Endodermal cell (in vitro differentiated cells): ENCODE data around the gene SLC6A12. TPM values are rescaled to one million over a fixed set of nuclear protein-coding genes. Genes with fewer than 3 reads are reported as not detected.

Experiments used
- DNase-seq: peaks from one replicate; pipeline ENCODE4 v3.0.0-alpha.2; 2017
- H3K27ac ChIP-seq: 2 replicates; pipeline ENCODE4 v1.5.1; 2013; ENCODE audit warnings: mild to moderate bottlenecking, low read depth, low read length, moderate library complexity
- H3K27me3 ChIP-seq: 2 replicates; pipeline ENCODE4 v1.6.1; 2013; ENCODE audit warnings: mild to moderate bottlenecking, low read length, moderate library complexity; ENCODE audit not compliant: insufficient read depth, control insufficient read depth, poor library complexity, severe bottlenecking
- H3K36me3 ChIP-seq: 2 replicates; pipeline ENCODE4 v1.7.0; 2013; ENCODE audit warnings: mild to moderate bottlenecking, low read length, moderate library complexity; ENCODE audit not compliant: control insufficient read depth, insufficient read depth
- H3K4me1 ChIP-seq: one replicate; pipeline ENCODE4 v1.7.0; 2013; ENCODE audit warnings: low read length; ENCODE audit not compliant: control insufficient read depth, insufficient read depth
- H3K4me3 ChIP-seq: 2 replicates; pipeline ENCODE4 v1.5.1; 2013; ENCODE audit warnings: mild to moderate bottlenecking, low read length, moderate library complexity
- H3K9ac ChIP-seq: 2 replicates; pipeline ENCODE4 v1.6.1; 2013; ENCODE audit warnings: mild to moderate bottlenecking, low read length, moderate library complexity; ENCODE audit not compliant: poor library complexity, severe bottlenecking; ENCODE audit errors: extremely low read depth
- H3K9me3 ChIP-seq: 2 replicates; pipeline ENCODE4 v1.6.1; 2013; ENCODE audit warnings: mild to moderate bottlenecking, low read length, moderate library complexity; ENCODE audit not compliant: control insufficient read depth
- H3K27ac Mint-ChIP-seq: 2 replicates; pipeline ENCODE4 v1.8.0; 2020; ENCODE audit warnings: mixed read lengths
- H3K27me3 Mint-ChIP-seq: 2 replicates; pipeline ENCODE4 v1.8.0; 2021; ENCODE audit warnings: mild to moderate bottlenecking, mixed read lengths; ENCODE audit not compliant: insufficient read depth
- H3K36me3 Mint-ChIP-seq: 2 replicates; pipeline ENCODE4 v1.8.0; 2020; ENCODE audit warnings: low read depth, mixed read lengths
- H3K4me1 Mint-ChIP-seq: 2 replicates; pipeline ENCODE4 v1.8.0; 2020; ENCODE audit warnings: mixed read lengths
- H3K4me3 Mint-ChIP-seq: 2 replicates; pipeline ENCODE4 v1.8.0; 2020; ENCODE audit warnings: mild to moderate bottlenecking, moderate library complexity, mixed read lengths
- H3K9me3 Mint-ChIP-seq: 2 replicates; pipeline ENCODE4 v1.8.0; 2020; ENCODE audit warnings: mild to moderate bottlenecking, mixed read lengths
- CTCF ChIP-seq: fragments of 200-600 bp; sonication (generic); conservative IDR thresholded peaks from 2 replicates; pipeline ENCODE4 v1.5.0; 2021; ENCODE audit warnings: antibody characterized with exemption, mild to moderate bottlenecking
- whole genome bisulfite sequencing, 2 experiments: methylation state at CpG; one replicate each; pipeline versions ENCODE4 v1.1.5 to v1.1.7; 2013; ENCODE audit warnings: missing lambda C conversion rate in 2 of 2, mixed read lengths in 1 of 2; ENCODE audit not compliant: insufficient coverage in 1 of 2, insufficient read length in 1 of 2; 5-methylcytosine and 5-hydroxymethylcytosine counted together
- total RNA-seq, 2 donors: library from RNA; stranded (reverse); fragmentation: NEBNext Ultra II Directional in 1 of 2; extraction: Animal tissue kit (Norgen Biotek cat#: 25700) in 1 of 2; gene quantifications; 2 replicates in 1 of 2; 3 replicates in 1 of 2; pipeline ENCODE4 v1.2.1, GENCODE V29; 2021

Gene SLC6A12
- total RNA-seq, 2 donors from 2014 or later = 0.58 to 1.3 TPM

GRCh38 chr12:167959-168600 is 45.9 kb downstream of the SLC6A12 start:
- no peak overlapping the region for H3K27ac ChIP-seq
- no peak for DNase-seq
- H3K27me3 Mint-ChIP-seq = no peaks in the 10 kb centered on the region
- no peaks in the 10 kb centered on the region for H3K4me1 ChIP-seq
- H3K9me3 ChIP-seq = no peaks in the 10 kb centered on the region
- H3K4me1 Mint-ChIP-seq = peaks cover 37% of the 10 kb centered on the region
- 94% methylated on average over 8 to 12 of the region's 12 CpGs for WGBS, 2 experiments
- no peaks in the 10 kb centered on the region for H3K9me3 Mint-ChIP-seq
- no peaks in the 10 kb centered on the region for H3K36me3 Mint-ChIP-seq
- no peak overlapping the region for H3K4me3 ChIP-seq
- no peak overlapping the region for H3K4me3 Mint-ChIP-seq
- H3K9ac ChIP-seq = no peak overlapping the region
- no peaks in the 10 kb centered on the region for H3K36me3 ChIP-seq
- no peak for TF ChIP-seq CTCF
- no peaks in the 10 kb centered on the region for H3K27me3 ChIP-seq
- H3K27ac Mint-ChIP-seq = no peak overlapping the region

DNA sequence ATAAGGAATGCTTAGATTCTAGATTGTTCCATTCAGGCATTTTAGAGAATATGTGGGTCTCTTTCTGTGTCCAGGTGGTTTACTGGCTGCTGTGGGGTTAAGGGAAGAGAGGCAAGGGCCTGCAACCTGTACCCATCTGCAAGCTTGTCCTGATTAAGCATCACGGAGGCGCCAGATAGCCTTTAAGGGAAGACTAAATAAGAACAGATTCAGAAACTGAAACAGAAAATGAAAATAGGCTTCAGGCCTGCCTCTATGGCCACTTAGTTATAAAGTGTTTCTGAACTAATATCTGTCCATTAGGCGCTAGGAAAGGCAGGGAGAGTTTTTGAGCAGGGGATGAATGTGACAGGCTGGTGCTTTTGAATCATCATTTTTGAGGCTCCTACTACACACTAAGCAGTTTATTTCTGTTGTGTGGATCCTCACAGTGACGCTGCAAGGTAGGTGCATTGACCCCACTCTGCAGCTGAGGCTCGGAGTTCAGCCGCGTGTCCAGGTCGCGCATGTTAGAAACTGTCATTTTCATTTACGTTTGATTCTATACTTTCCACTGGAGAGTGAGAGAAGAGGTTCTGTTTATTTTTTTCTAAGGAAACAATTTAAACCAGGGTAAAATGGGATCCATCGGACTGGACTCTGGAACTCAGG is 47.4 kb downstream of the SLC6A12 start:
- no peaks in the 10 kb centered on the region for H3K36me3 Mint-ChIP-seq
- peaks cover 36% of the 10 kb centered on the region for H3K4me1 Mint-ChIP-seq
- Histone ChIP-seq H3K9ac (no peak overlapping the region), H3K36me3 (no peaks in the 10 kb centered on the region), H3K4me1 (no peaks in the 10 kb centered on the region), H3K4me3 (no peak overlapping the region), H3K9me3 (no peaks in the 10 kb centered on the region), H3K27me3 (no peaks in the 10 kb centered on the region), H3K27ac (no peak overlapping the region)
- 82 to 83% methylated on average over 11 of the region's 11 CpGs for WGBS, 2 experiments
- no peak for DNase-seq
- H3K27ac Mint-ChIP-seq = no peak overlapping the region
- H3K27me3 Mint-ChIP-seq = no peaks in the 10 kb centered on the region
- TF ChIP-seq CTCF = no peak
- no peaks in the 10 kb centered on the region for H3K9me3 Mint-ChIP-seq
- H3K4me3 Mint-ChIP-seq = no peak overlapping the region

DNA sequence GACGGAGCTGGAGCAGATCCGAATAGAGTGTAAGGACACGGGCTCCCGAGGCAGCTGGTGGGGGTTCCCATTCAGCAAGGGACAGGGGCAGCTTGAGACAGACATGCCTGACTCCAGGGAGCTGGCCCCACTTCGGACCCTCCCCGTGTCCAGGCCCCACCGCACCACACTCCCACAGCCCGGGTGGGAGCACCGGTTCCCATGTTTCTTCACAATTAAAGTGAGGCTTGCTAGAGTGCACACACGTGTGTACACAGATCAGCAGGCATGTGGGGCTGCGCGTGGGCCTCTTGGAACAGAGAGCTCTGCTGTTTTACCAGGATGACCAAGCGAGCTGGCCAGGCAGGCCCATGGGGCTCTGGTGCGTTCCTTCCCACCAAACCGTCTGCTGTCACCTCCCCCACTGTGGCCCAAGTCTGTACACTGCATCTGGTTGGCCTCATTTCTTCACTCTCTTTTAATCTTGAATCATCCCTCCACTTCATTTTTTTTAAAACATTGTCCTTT is 48.0 kb downstream of the SLC6A12 start:
- Histone ChIP-seq H3K27ac (no peak overlapping the region), H3K4me3 (no peak overlapping the region), H3K9me3 (no peaks in the 10 kb centered on the region), H3K4me1 (no peaks in the 10 kb centered on the region), H3K36me3 (no peaks in the 10 kb centered on the region), H3K9ac (no peak overlapping the region), H3K27me3 (no peaks in the 10 kb centered on the region)
- Mint-ChIP-seq H3K4me1 (peaks cover 36% of the 10 kb centered on the region), H3K36me3 (no peaks in the 10 kb centered on the region), H3K9me3 (no peaks in the 10 kb centered on the region), H3K27ac (no peak overlapping the region), H3K4me3 (no peak overlapping the region), H3K27me3 (peaks cover 3% of the 10 kb centered on the region)
- WGBS, 2 experiments = 93 to 95% methylated on average over 12 to 15 of the region's 15 CpGs
- no peak for DNase-seq
- no peak for TF ChIP-seq CTCF
